ENCODE results near the gene WASF1. TPM values are rescaled to one million over a fixed set of nuclear protein-coding genes. Genes with fewer than 3 reads are reported as not detected.

The WASF1 gene
- total and polyA plus RNA-seq, 2 donors (not counting 3 experiments of a cell fraction or from before 2014, with no cell fraction given) = 20.9 to 27.5 TPM

- Histone ChIP-seq H3K27me3 (ENCODE audit: control insufficient read depth in 2 of 2, insufficient read depth in 2 of 2, low read length in 2 of 2) (no peaks in the 10 kb centered on the region), H3K9ac (replicated peaks; ENCODE audit: extremely low read depth, insufficient read depth, low read length) (peak overlapping the region; percentile 95), H3K4me2 (ENCODE audit: insufficient read depth, low read length) (peak overlapping the region; percentile 80), H3K9me1 (replicated peaks; ENCODE audit: control insufficient read depth, extremely low read depth, insufficient read depth, low read length) (no peaks in the 10 kb centered on the region), H3K27ac (ENCODE audit: insufficient read depth, low read depth, low read length) (peak overlapping the region; percentile 87), H3K79me2 (ENCODE audit: control insufficient read depth, insufficient read depth, low read length) (peaks cover 45% of the 10 kb centered on the region), H3K9me3 (replicated peaks; ENCODE audit: control insufficient read depth, insufficient read depth, low read length) (no peaks in the 10 kb centered on the region), H3K4me1 (ENCODE audit: control insufficient read depth, extremely low read depth, insufficient read depth, low read length) (peaks cover 29% of the 10 kb centered on the region), H2AFZ (ENCODE audit: low read depth, low read length) (peak overlapping the region; percentile 85), H3K4me3 (replicated peaks in 1 of 3; ENCODE audit: insufficient read depth in 1 of 3, low read depth in 1 of 3, low read length in 3 of 3) (peak overlapping the region; percentile 27 to 87 (median 79)), H4K20me1 (replicated peaks; ENCODE audit: control insufficient read depth, extremely low read depth, insufficient read depth, low read length) (peaks cover 6% of the 10 kb centered on the region), H3K36me3 (ENCODE audit: control insufficient read depth in 2 of 2, extremely low read depth in 1 of 2, insufficient read depth in 2 of 2, low read length in 2 of 2) (no peaks in the 10 kb centered on the region)
- BruUV-seq (replicated peaks) = no TSS peak
- TF ChIP-seq EZH2 (IDR thresholded peaks at IDR 0.05; ENCODE audit: borderline replicate concordance, low read depth, low read length, severe bottlenecking) (no peak), CTCF (IDR thresholded peaks at IDR 0.05; ENCODE audit: extremely low read depth in 1 of 2, insufficient read depth in 1 of 2, low read depth in 1 of 2, low read length in 2 of 2) (peak; percentile 45 to 58)
- DNase-seq (ENCODE audit: low read depth, low spot score) (peak; percentile 82), FAIRE-seq (peak; percentile 76)
- CTCF ChIA-PET = interaction anchor here (0.8 to 2.4 kb wide), 15 partner anchors 10 to 213 kb away, joined by 3 to 24 read pairs (median 4); no protein-coding TSS in a partner anchor
- dilution Hi-C loops (cut with MboI; ENCODE audit: extremely low pct_ligation_motif_present, low sequenced_read_pairs) = no loop called here
- intact Hi-C loops (cut with micrococcal nuclease) = loop anchor here (1.0 to 5.0 kb wide), 3 partner anchors 210 to 796 kb away; partner anchors contain the start of gene CD164
- POLR2A ChIA-PET = interaction anchor here (0.5 kb wide), 1 partner anchor 140 kb away, joined by 8 read pairs; no protein-coding TSS in a partner anchor
Measured at GRCh38 chr6:110178626-110179405, 654 bp downstream of the WASF1 start.

GRCh38 chr6:110173506-110174132 lies 5.9 kb downstream of the WASF1 start:
- Histone ChIP-seq H3K9me1 (replicated peaks; ENCODE audit: control insufficient read depth, extremely low read depth, insufficient read depth, low read length) (no peaks in the 10 kb centered on the region), H3K4me1 (ENCODE audit: control insufficient read depth, extremely low read depth, insufficient read depth, low read length) (peaks cover 7% of the 10 kb centered on the region), H3K27me3 (ENCODE audit: control insufficient read depth in 2 of 2, insufficient read depth in 2 of 2, low read length in 2 of 2) (no peaks in the 10 kb centered on the region), H3K27ac (ENCODE audit: insufficient read depth, low read depth, low read length) (no peak overlapping the region), H3K9ac (replicated peaks; ENCODE audit: extremely low read depth, insufficient read depth, low read length) (no peak overlapping the region), H3K9me3 (replicated peaks; ENCODE audit: control insufficient read depth, insufficient read depth, low read length) (no peaks in the 10 kb centered on the region), H2AFZ (ENCODE audit: low read depth, low read length) (no peak overlapping the region), H3K4me3 (replicated peaks in 1 of 3; ENCODE audit: insufficient read depth in 1 of 3, low read depth in 1 of 3, low read length in 3 of 3) (no peak overlapping the region), H4K20me1 (replicated peaks; ENCODE audit: control insufficient read depth, extremely low read depth, insufficient read depth, low read length) (peaks cover 16% of the 10 kb centered on the region), H3K79me2 (ENCODE audit: control insufficient read depth, insufficient read depth, low read length) (peaks cover 30% of the 10 kb centered on the region), H3K36me3 (ENCODE audit: control insufficient read depth in 2 of 2, extremely low read depth in 1 of 2, insufficient read depth in 2 of 2, low read length in 2 of 2) (no peaks in the 10 kb centered on the region), H3K4me2 (ENCODE audit: insufficient read depth, low read length) (no peak overlapping the region)
- intact Hi-C loops (cut with micrococcal nuclease) = no loop called here
- dilution Hi-C loops (cut with MboI; ENCODE audit: extremely low pct_ligation_motif_present, low sequenced_read_pairs) = no loop called here
- BruUV-seq (replicated peaks) = no TSS peak
- no peak for DNase-seq (ENCODE audit: low read depth, low spot score)
- ChIA-PET CTCF (no interaction called here), POLR2A (no interaction called here)
- FAIRE-seq = no peak
- TF ChIP-seq GATA2 (IDR thresholded peaks at IDR 0.05; ENCODE audit: insufficient read depth, insufficient read length, low read depth, low read length) (no peak), POLR2A (IDR thresholded peaks at IDR 0.05; ENCODE audit: low read depth, low read length) (no peak), CTCF (IDR thresholded peaks at IDR 0.05; ENCODE audit: extremely low read depth in 1 of 2, insufficient read depth in 1 of 2, low read depth in 1 of 2, low read length in 2 of 2) (no peak), MAX (IDR thresholded peaks at IDR 0.05; ENCODE audit: insufficient read depth, insufficient read length) (no peak), FOS (IDR thresholded peaks at IDR 0.05; ENCODE audit: borderline replicate concordance, insufficient read depth, low read length) (no peak), EZH2 (IDR thresholded peaks at IDR 0.05; ENCODE audit: borderline replicate concordance, low read depth, low read length, severe bottlenecking) (no peak), POLR2AphosphoS5 (IDR thresholded peaks at IDR 0.05; ENCODE audit: insufficient read depth, low read depth, low read length) (no peak), JUN (IDR thresholded peaks at IDR 0.05; ENCODE audit: borderline replicate concordance, insufficient read depth, insufficient read length, low read depth) (no peak), MYC (IDR thresholded peaks at IDR 0.05; ENCODE audit: low read depth, low read length) (no peak)
